Transverse colon (tissue), 3 donors: ENCODE measurements around the gene LPAR4.

Source experiments
- CTCF ChIP-seq, 5 experiments: fragments of 200-600 bp in 3 of 5; fragments of 450-650 bp in 2 of 5; sonication (generic) in 3 of 5; IDR thresholded peaks; 1 replicate in 2 of 5; 2 replicates in 3 of 5; pipeline ENCODE4 v1.5.1; 2016 to 2017; ENCODE audit warnings: antibody characterized with exemption in 5 of 5, inconsistent platforms in 3 of 5, mild to moderate bottlenecking in 2 of 5, moderate library complexity in 1 of 5
- POLR2A ChIP-seq: fragments of 450-650 bp; IDR thresholded peaks from one replicate; pipeline ENCODE4 v1.6.1; 2016; ENCODE audit warnings: antibody characterized with exemption, mild to moderate bottlenecking, moderate library complexity

- peak in 2 of 5 experiments; percentile 23 to 27 for TF ChIP-seq CTCF (IDR thresholded peaks at IDR 0.05)
- no peak for TF ChIP-seq POLR2A
Observed at GRCh38 chrX:78708262-78708661, 39.3 kb upstream of the LPAR4 start.
